OCI-LY7 (cell line): ENCODE results near the gene CCDC15.

Experiments used
- EZH2phosphoT487 ChIP-seq: fragments of 200-600 bp; sonication (generic); IDR thresholded peaks from 2 replicates; pipeline ENCODE4 v1.6.1; 2018; ENCODE audit warnings: low read depth, borderline replicate concordance, mild to moderate bottlenecking, mixed run types, antibody characterized with exemption, low read length, moderate library complexity, mixed read lengths
- TF ChIP-seq, protein P1 (sequence below): fragments of 200-600 bp; sonication (generic); conservative IDR thresholded peaks from 2 replicates; pipeline ENCODE4 v1.5.1; 2014; ENCODE audit warnings: mild to moderate bottlenecking, antibody characterized with exemption, low read length, moderate library complexity, mixed read lengths

DNA sequence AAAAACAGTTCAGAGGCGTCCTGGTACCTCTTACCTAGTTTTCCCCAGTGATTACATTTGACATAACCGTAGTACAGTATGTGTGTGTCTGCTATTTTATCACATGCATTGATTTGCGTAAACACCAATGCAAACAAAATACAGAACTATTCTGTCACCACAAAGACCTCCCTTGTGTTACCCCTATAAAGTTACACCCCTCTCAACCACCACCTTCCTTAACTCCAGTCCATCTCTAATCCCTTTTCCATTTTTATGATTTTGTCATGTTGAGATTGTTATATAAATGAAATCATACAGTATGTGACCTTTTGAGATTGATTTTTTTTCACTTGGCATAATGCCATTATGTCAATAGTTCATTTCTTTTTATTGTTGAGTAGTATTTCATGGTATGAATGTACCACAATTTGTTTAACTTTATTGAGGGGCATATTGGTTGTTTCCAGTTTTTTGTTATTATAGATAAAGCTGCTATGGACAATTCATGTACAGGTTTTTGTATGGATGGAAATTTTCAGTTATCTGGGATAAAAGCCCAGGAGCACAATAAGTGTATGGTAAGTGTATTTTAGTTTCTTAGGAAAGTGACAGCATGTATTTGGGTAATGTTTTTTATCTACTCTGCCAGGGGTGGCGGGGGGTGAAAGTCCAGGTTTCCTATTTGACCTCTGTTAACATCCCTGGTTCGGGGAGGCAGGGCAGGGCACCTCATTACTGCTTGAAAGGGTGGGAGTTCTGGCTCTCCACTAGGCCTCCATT lies 103.1 kb downstream of the CCDC15 start:
- TF ChIP-seq, protein P1, sequence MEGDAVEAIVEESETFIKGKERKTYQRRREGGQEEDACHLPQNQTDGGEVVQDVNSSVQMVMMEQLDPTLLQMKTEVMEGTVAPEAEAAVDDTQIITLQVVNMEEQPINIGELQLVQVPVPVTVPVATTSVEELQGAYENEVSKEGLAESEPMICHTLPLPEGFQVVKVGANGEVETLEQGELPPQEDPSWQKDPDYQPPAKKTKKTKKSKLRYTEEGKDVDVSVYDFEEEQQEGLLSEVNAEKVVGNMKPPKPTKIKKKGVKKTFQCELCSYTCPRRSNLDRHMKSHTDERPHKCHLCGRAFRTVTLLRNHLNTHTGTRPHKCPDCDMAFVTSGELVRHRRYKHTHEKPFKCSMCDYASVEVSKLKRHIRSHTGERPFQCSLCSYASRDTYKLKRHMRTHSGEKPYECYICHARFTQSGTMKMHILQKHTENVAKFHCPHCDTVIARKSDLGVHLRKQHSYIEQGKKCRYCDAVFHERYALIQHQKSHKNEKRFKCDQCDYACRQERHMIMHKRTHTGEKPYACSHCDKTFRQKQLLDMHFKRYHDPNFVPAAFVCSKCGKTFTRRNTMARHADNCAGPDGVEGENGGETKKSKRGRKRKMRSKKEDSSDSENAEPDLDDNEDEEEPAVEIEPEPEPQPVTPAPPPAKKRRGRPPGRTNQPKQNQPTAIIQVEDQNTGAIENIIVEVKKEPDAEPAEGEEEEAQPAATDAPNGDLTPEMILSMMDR, result no peak
- TF ChIP-seq EZH2phosphoT487, result no peak
